IPS-15b (cell line): ENCODE results near the gene SIL1.

ENCODE experiments used
- H3K27me3 ChIP-seq: one replicate; pipeline ENCODE4 v1.6.1; 2013; ENCODE audit warnings: low read length; ENCODE audit not compliant: control insufficient read depth, insufficient read depth
- H3K36me3 ChIP-seq: one replicate; pipeline ENCODE4 v1.6.1; 2013; ENCODE audit warnings: low read length; ENCODE audit not compliant: control insufficient read depth, insufficient read depth
- H3K4me1 ChIP-seq: one replicate; pipeline ENCODE4 v1.6.1; 2013; ENCODE audit warnings: mild to moderate bottlenecking, low read length; ENCODE audit not compliant: control insufficient read depth, insufficient read depth
- H3K4me3 ChIP-seq: one replicate; pipeline ENCODE4 v1.5.1; 2013; ENCODE audit warnings: low read depth, low read length
- H3K9ac ChIP-seq: one replicate; pipeline ENCODE4 v1.6.1; 2013; ENCODE audit warnings: low read depth, mild to moderate bottlenecking, low read length
- H3K9me3 ChIP-seq: one replicate; pipeline ENCODE4 v1.6.1; 2013; ENCODE audit warnings: mild to moderate bottlenecking, low read length; ENCODE audit not compliant: control insufficient read depth, insufficient read depth

SIL1 gene

DNA sequence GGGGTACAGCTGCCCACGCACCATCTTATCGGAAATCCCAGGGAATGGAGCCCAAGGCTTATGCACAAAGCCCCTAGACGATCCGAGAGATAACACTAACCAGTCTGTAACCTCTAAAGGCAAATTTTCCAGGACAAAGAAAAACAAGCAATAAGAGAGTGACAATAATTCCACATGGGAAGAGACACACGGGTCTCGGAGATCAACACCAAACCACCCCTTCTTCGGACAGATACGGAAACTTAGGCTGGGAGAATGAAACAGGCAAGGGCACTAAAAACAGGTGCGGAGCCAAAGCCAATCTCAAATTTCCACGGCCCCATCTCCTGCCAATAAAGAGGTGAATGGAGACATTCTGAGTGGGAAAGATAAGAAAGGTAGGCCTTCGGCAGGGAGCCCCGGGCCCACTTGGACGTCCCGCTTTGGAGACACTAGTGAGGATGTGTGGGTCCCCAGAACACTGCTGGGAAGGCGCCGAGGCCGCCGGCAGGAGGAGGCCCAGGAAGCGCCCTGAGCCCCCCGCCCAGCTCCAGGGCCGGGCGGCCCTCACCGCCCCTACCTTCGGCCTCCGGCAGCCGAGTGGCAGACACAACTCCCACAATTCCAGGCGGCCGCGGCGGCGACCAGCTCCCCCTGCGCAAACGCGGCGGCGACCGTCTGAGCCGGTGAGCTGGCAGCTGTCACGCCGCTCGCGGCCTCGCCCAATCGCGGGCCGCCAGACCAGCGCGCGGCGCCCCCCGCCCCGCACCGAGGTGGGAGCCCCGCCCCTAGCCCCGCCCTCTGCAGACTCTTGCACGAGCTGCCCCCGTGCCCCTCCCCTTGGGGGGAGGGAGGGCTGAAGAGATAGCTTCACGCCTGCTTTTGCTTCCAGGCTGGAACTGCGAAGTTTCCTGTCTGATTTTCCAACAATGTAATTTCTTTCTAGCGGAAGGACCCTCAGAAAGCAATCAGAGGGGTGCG, at the start of gene SIL1:
SIL1 (minus strand) TSS at position 659 of the 960 bp plus-strand sequence. CDS start 70,525 bp downstream, outside the sequence.
- Histone ChIP-seq H3K36me3 (no peaks in the 10 kb centered on the region), H3K27me3 (no peaks in the 10 kb centered on the region), H3K9me3 (no peaks in the 10 kb centered on the region), H3K4me1 (no peaks in the 10 kb centered on the region), H3K4me3 (peak within 1 kb of the TSS; percentile 69), H3K9ac (peak within 1 kb of the TSS; percentile 80)

DNA sequence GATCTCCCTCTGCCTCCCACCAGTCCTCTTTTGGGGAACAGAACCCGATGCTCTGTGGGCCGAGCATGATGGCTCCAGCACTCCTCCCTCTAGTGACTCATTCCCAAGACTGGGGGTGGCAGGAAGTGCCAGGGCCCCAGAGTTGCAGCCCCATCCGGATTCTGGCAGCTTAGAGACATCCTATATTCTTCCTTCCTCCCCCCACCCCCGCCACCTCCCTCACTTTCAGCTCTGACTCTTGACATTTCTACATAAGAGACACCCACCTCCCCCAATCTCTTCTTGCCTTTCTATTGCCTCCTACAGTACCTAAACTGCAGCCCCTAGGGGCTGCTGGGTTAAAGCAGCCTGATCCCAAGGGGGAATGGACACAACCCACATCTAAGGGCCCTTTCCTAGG, 48.2 kb upstream of the SIL1 start:
- H3K9me3 ChIP-seq, result no peaks in the 10 kb centered on the region
- H3K9ac ChIP-seq, result no peak overlapping the region
- no peak overlapping the region for H3K4me3 ChIP-seq

DNA sequence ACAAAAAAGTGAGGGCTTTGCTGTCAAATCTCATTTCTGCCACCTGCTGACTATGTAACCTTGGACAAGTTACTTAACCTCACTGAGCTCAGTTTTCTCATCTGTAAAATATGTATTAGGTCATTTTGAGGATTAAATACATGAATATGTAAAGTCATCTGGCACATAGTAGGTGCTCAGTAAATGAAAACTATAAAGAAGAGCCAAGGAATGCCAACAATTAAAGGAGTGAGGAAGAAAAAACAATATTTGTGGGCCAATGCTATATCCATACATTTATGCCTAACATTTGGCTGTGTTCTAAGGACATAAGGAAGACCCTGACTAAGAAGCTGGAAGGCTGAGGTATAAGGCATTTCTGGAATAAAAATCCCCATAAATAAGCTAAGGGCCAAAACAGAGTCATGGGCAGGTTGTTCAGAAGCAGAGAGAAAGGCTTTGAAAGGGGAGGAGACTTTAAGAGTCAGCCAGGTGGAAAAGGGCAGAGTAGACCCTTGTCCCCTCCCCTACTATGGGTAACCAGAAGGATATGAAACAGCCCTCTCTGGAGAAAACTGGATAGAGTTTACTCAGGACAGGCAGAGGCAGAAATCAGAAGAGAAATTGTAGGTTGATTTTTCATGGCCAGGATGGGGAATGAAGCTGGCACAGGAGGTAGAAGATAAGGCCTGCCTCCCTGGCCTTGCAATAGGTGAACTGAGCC, 47.6 kb upstream of the SIL1 start:
- H3K9ac ChIP-seq, result no peak overlapping the region
- H3K4me3 ChIP-seq, result no peak overlapping the region
- H3K4me1 ChIP-seq, result peaks cover 4% of the 10 kb centered on the region
- no peaks in the 10 kb centered on the region for H3K9me3 ChIP-seq
- H3K36me3 ChIP-seq, result no peaks in the 10 kb centered on the region
- H3K27me3 ChIP-seq, result no peaks in the 10 kb centered on the region

More for the DNA sequence above, 48.2 kb upstream of the SIL1 start:
- H3K4me1 ChIP-seq, result peaks cover 4% of the 10 kb centered on the region
- H3K27me3 ChIP-seq, result no peaks in the 10 kb centered on the region
- no peaks in the 10 kb centered on the region for H3K36me3 ChIP-seq

DNA sequence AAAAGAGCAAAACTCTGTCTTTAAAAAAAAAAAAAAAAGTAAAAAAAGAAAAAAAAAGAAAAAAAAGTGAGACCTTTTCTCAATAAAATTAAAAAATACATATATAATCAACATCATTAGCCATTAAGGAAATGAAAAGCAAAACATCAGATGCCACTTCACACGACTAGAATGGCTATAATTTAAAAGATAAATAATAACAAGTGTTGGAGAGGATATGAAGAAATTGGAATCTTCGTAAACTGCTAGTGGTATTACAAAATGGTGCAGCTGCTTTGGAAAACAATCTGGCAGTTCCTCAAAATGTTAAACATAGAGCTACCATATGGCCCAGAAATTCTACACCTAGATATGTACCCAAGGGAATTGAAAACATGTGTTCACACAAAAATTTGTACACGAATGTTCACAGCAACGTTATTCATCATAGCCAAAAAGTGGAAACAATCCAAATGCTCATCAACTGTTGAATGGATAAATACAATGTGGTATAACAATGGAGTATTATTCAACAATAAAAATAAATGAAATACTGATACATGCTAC, 45.3 kb upstream of the SIL1 start:
- H3K9ac ChIP-seq, result no peak overlapping the region
- H3K4me1 ChIP-seq, result peaks cover 4% of the 10 kb centered on the region
- H3K9me3 ChIP-seq, result no peaks in the 10 kb centered on the region
- H3K27me3 ChIP-seq, result no peaks in the 10 kb centered on the region
- H3K4me3 ChIP-seq, result no peak overlapping the region
- H3K36me3 ChIP-seq, result no peaks in the 10 kb centered on the region

DNA sequence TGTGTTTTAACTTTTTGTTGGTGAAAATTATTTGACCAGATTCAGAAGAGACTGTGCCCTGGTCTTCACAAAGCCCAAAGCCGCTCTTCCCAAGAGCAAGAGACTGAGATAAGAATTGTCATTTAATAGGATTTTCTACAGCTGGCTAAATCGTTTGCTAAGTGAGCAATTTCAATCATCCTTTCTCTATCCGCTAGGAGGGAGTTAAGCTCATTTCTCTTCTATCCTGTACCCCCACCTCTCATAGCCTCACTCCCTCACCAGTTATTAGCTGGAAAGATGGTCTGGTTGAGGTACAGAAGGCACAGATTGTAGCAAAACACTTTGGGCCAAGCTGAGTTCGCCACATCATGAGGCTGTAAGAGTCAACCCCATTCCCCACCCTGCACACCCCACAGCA, 43.0 kb upstream of the SIL1 start:
- Histone ChIP-seq H3K4me1 (peaks cover 2% of the 10 kb centered on the region), H3K9ac (no peak overlapping the region), H3K36me3 (no peaks in the 10 kb centered on the region), H3K9me3 (no peaks in the 10 kb centered on the region), H3K4me3 (no peak overlapping the region), H3K27me3 (no peaks in the 10 kb centered on the region)

DNA sequence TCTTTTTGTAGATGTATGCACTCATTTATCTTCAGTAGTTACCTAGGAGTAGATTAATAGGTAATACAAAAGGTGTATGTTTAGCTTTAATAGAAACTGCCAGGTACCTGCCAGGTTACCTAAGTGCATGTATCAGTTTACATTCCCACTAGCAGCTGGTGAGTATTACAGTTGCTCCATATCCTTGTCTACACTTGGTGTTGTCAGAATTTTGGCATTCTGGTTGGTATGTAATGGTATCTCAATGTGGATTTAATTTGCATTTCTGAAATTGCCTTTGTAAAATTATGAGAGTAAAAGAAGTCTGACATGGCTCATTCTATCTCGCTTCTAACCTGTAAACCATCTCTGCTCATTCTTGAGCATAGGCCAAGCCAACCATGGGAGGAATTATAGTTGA, 38.3 kb upstream of the SIL1 start:
- H3K36me3 ChIP-seq, result no peaks in the 10 kb centered on the region
- H3K27me3 ChIP-seq, result no peaks in the 10 kb centered on the region
- H3K4me3 ChIP-seq, result no peak overlapping the region
- no peak overlapping the region for H3K9ac ChIP-seq
- H3K9me3 ChIP-seq, result no peaks in the 10 kb centered on the region
- H3K4me1 ChIP-seq, result no peaks in the 10 kb centered on the region

DNA sequence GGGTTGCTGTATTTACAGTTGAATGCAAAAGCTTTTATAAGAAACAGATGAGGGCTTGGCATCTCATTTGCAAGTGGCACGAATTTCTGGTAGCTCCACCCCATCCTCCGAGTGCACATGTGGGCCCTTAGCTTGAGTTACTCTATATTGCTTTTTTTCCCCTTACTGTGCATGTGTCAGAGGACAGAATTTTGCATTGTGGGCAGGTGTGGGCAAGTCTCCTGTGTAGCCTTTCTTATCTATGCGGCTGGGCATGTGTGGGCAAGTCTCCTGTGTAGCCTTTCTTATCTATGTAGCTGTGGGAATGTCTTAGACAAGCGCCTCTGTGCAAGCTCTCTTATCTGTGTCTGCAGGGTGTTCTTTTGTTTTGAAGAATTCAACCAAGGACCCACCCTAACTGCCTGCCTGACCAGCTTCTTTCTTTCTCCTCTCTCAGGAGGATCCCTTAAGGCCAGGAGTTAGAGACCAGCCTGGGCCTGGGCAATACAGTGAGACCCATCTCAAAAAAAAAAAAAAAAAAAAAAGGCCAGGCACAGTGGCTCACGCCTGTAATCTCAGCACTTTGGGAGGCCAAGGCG, 34.1 kb upstream of the SIL1 start:
- H3K9ac ChIP-seq, result no peak overlapping the region
- no peaks in the 10 kb centered on the region for H3K9me3 ChIP-seq
- H3K36me3 ChIP-seq, result no peaks in the 10 kb centered on the region
- H3K4me1 ChIP-seq, result no peaks in the 10 kb centered on the region
- no peaks in the 10 kb centered on the region for H3K27me3 ChIP-seq
- no peak overlapping the region for H3K4me3 ChIP-seq

DNA sequence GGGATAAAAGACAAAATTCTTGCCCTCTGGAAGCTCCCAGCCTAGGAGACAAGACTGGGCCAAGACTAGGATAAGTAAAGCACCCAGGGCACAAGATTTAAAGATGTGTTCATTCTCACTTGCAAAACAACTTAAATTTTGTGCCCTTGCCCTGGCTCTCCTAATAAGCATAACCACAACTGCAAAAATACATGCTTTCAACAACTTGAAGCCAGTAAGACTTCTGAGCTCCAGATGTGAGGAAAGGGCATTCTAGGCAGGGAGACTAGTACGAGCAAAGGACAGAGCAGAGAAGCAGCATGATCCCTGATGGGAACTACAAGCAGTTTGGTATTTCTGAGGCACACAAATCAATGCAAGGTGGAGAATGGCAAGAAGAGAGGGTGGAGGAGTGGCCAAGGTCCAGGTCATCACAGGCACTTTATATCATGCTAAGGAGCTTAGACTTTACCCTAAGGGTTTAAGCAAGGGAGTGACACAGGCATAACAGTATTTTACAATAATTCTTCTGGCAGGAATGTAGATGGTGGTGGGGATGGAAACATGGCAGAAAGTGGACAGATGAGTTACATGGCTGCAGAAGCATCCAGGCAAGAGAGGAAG, 30.1 kb upstream of the SIL1 start:
- no peaks in the 10 kb centered on the region for H3K36me3 ChIP-seq
- no peak overlapping the region for H3K9ac ChIP-seq
- no peaks in the 10 kb centered on the region for H3K27me3 ChIP-seq
- H3K9me3 ChIP-seq, result no peaks in the 10 kb centered on the region
- H3K4me1 ChIP-seq, result no peaks in the 10 kb centered on the region
- H3K4me3 ChIP-seq, result no peak overlapping the region

DNA sequence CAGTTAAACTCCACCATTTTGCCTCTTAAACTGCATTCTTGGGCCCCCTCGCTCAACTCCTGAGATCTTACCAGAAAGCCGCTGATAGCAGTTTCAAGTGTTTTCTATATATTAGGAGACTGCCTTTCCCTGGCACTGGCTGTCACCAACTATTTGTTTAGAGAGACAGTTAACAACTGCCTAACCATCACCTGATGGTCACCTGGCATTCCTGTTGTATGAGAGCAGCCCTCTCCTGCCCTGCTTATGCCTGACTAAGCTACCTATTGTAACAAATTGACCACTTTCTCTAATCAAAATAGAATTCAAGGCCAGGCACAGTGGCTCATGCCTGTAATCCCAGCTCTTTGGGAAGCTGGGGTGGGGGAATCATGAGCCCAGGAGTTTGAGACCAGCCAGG, 28.0 kb upstream of the SIL1 start:
- Histone ChIP-seq H3K9me3 (no peaks in the 10 kb centered on the region), H3K36me3 (no peaks in the 10 kb centered on the region), H3K27me3 (no peaks in the 10 kb centered on the region), H3K4me1 (no peaks in the 10 kb centered on the region), H3K9ac (no peak overlapping the region), H3K4me3 (no peak overlapping the region)

DNA sequence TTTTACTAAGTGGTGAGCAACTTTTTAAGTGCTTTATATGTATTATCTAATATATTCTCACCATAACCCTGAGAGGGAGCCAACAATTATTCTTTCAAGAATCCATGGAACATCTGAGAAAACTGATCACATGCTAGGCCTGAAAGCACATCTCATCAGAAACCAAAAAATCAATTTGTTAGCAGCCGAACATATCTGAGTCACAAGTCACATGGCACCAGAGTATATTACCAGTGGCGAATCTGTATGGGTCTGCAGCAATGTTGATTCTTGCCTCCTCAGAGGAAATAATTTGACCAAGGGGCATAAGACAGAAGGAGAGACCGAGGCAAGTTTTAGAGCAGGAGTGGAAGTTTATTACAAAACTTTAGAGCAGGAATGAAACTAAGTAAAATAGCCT, 25.3 kb upstream of the SIL1 start:
- Histone ChIP-seq H3K4me3 (no peak overlapping the region), H3K4me1 (no peaks in the 10 kb centered on the region), H3K27me3 (no peaks in the 10 kb centered on the region), H3K9me3 (no peaks in the 10 kb centered on the region), H3K36me3 (no peaks in the 10 kb centered on the region), H3K9ac (no peak overlapping the region)

DNA sequence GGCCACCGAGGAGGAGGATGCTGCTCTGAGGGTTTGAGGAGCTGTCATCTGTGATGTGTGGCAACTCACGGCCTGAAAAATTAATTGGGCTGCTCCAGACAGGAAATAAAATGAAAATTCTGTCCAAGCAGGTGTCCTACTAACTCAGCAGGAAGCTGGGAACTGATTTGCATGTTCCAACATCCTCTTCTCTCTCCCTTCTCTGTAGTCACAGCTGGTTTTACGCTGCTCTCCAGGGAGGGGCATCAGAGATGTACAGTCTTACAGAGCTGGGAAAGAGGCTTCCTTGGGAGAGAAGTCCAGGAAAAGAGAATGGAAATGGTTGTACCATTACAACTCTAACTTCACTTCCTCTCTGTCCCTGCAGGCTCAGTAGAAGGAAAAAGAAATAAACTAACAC, 24.2 kb upstream of the SIL1 start:
- no peaks in the 10 kb centered on the region for H3K27me3 ChIP-seq
- H3K36me3 ChIP-seq, result no peaks in the 10 kb centered on the region
- no peak overlapping the region for H3K4me3 ChIP-seq
- no peak overlapping the region for H3K9ac ChIP-seq
- no peaks in the 10 kb centered on the region for H3K4me1 ChIP-seq
- H3K9me3 ChIP-seq, result no peaks in the 10 kb centered on the region
